ENCODE data around the gene KIF14.

DNA sequence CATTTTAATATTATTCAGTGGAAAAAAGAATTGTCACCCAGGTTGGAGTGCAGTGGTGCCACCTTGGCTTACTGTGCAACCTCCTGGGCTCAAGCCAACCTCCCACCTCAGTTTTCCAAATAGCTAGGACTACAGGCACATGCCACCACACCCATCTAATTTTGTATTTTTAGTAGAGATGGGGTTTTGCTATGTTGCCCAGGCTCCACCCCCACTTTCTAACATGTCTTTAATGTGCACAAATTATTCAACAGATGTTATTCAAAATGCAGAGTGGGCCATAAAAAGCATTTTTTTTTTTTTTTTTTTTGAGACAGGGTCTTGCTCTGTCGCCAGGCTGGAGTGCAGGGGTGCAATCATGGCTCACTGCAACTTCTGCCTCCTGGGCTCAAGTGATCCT is 31.8 kb upstream of the KIF14 start:
- no peak for TF ChIP-seq POLR2A (IDR thresholded peaks at IDR 0.05)
- no peak for TF ChIP-seq CTCF (IDR thresholded peaks at IDR 0.05)
- no peak for TF ChIP-seq POLR2AphosphoS5 (IDR thresholded peaks at IDR 0.05)
